A673 (cell line): Measurements from ENCODE around the gene USP21.

Experiments
- CTCF ChIP-seq: fragments of 300-800, 200-600 bp; sonication (generic); conservative IDR thresholded peaks from 2 replicates; pipeline ENCODE4 v1.5.1; 2017; ENCODE audit warnings: low read depth, mild to moderate bottlenecking, antibody characterized with exemption, low read length, moderate library complexity, mixed read lengths
- EZH2 ChIP-seq: fragments of 200-600 bp; sonication (generic); IDR thresholded peaks from 2 replicates; pipeline ENCODE4 v1.6.1; 2017; ENCODE audit warnings: borderline replicate concordance, low read depth, mild to moderate bottlenecking, mixed read lengths, antibody characterized with exemption, low read length; ENCODE audit not compliant: poor library complexity, severe bottlenecking

- TF ChIP-seq CTCF, result no peak
- no peak for TF ChIP-seq EZH2
Measured at GRCh38 chr1:161171696-161172095, 12.4 kb downstream of the USP21 start.
